Effector CD8-positive, alpha-beta T cell (primary cell): ENCODE data around the gene ENTPD6.
"Not testable (repeated sequence)": the region's sequence is repeated elsewhere in the genome, so short reads cannot be mapped to it uniquely, and the experiment has no call there.

Source experiments
- DNase-seq: peaks from one replicate; lab custom pipeline; 2025; lab: John Stamatoyannopoulos, UW

ENTPD6 gene

GRCh38 chr20:25223765-25224720 is 28.5 kb downstream of the ENTPD6 start:
- no peak for DNase-seq

- no peak for DNase-seq
Observed at GRCh38 chr20:25224941-25225340, 29.4 kb downstream of the ENTPD6 start.

GRCh38 chr20:25225642-25226432 is 30.3 kb downstream of the ENTPD6 start:
- DNase-seq, result no peak

- DNase-seq, result no peak
Observed at GRCh38 chr20:25226433-25227316, 31.2 kb downstream of the ENTPD6 start.

GRCh38 chr20:25227317-25227831 is 31.9 kb downstream of the ENTPD6 start:
- DNase-seq, result no peak

GRCh38 chr20:25229486-25230165 is 34.1 kb downstream of the ENTPD6 start:
- DNase-seq, result no peak

- DNase-seq, result no peak
Observed at GRCh38 chr20:25230166-25230831, 34.8 kb downstream of the ENTPD6 start.

- DNase-seq, result no peak
Observed at GRCh38 chr20:25233016-25233772, 37.7 kb downstream of the ENTPD6 start.

- DNase-seq, result not testable (repeated sequence)
Observed at GRCh38 chr20:25234009-25234849, 38.7 kb downstream of the ENTPD6 start.

GRCh38 chr20:25236450-25237304 is 41.2 kb downstream of the ENTPD6 start:
- DNase-seq, result no peak

- no peak for DNase-seq
Observed at GRCh38 chr20:25237610-25238318, 42.3 kb downstream of the ENTPD6 start.

GRCh38 chr20:25238319-25239037 is 43.0 kb downstream of the ENTPD6 start:
- DNase-seq, result no peak

- DNase-seq, result no peak
Observed at GRCh38 chr20:25239387-25240370, 44.2 kb downstream of the ENTPD6 start.

- not testable (repeated sequence) for DNase-seq
Observed at GRCh38 chr20:25240851-25241658, 45.5 kb downstream of the ENTPD6 start.
